ENCODE data around the gene PPFIBP1.

Gene PPFIBP1

GRCh38 chr12:27575090-27575761 is 51.2 kb downstream of the PPFIBP1 start:
- H3K4me2 ChIP-seq (ENCODE audit: low read length): no peak overlapping the region
- H3K4me1 ChIP-seq (ENCODE audit: low read length): peaks cover 37% of the 10 kb centered on the region
- H4K20me1 ChIP-seq (ENCODE audit: insufficient read depth, low read length): no peaks in the 10 kb centered on the region
- no peak overlapping the region for H3K4me3 ChIP-seq (ENCODE audit: low read length)
- H2AFZ ChIP-seq (ENCODE audit: low read depth, low read length): no peak overlapping the region
- H3K9me3 ChIP-seq (ENCODE audit: insufficient read depth, low read length): no peaks in the 10 kb centered on the region
- no peak overlapping the region for H3K9ac ChIP-seq (ENCODE audit: low read length)
- no peaks in the 10 kb centered on the region for H3K36me3 ChIP-seq (replicated peaks; ENCODE audit: low read depth, low read length)
- no peaks in the 10 kb centered on the region; the same call in 1 of the 2 replicates for H3K27me3 ChIP-seq (ENCODE audit: low read depth, low read length)
- no peaks in the 10 kb centered on the region for H3K79me2 ChIP-seq (ENCODE audit: low read length)
- TF ChIP-seq CTCF (IDR thresholded peaks at IDR 0.05; ENCODE audit: low read depth, low read length) (no peak), EZH2phosphoT487 (IDR thresholded peaks at IDR 0.05; ENCODE audit: low read depth) (no peak)
- H3K27ac ChIP-seq (ENCODE audit: low read length): no peak overlapping the region

DNA sequence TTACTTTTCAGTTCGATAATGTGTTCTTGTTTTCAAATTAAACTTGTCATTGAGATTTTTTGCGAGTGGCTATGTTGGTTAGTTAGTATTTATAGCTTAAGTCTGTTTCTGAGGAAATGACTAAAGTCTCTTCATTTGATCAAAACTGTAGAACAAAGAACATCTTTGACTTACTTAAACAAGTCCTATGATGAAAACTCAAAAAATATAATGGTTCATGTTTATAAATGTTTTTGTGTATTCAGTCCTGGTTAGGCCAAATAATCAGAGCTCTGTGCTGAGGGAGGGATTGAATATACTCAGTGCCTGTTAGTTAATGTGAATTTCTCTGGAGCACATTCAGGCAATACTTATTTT is 51.7 kb downstream of the PPFIBP1 start:
- Histone ChIP-seq H3K27ac (ENCODE audit: low read length) (no peak overlapping the region), H2AFZ (ENCODE audit: low read depth, low read length) (no peak overlapping the region), H3K9me3 (ENCODE audit: insufficient read depth, low read length) (no peaks in the 10 kb centered on the region), H3K4me2 (ENCODE audit: low read length) (no peak overlapping the region), H3K4me1 (ENCODE audit: low read length) (peaks cover 43% of the 10 kb centered on the region), H3K36me3 (replicated peaks; ENCODE audit: low read depth, low read length) (no peaks in the 10 kb centered on the region), H3K4me3 (ENCODE audit: low read length) (no peak overlapping the region), H4K20me1 (ENCODE audit: insufficient read depth, low read length) (no peaks in the 10 kb centered on the region), H3K27me3 (ENCODE audit: low read depth, low read length) (no peaks in the 10 kb centered on the region; the same call in 1 of the 2 replicates), H3K9ac (ENCODE audit: low read length) (no peak overlapping the region), H3K79me2 (ENCODE audit: low read length) (no peaks in the 10 kb centered on the region)
- TF ChIP-seq EZH2phosphoT487 (IDR thresholded peaks at IDR 0.05; ENCODE audit: low read depth) (no peak), CTCF (IDR thresholded peaks at IDR 0.05; ENCODE audit: low read depth, low read length) (no peak)

GRCh38 chr12:27576667-27577347 is 52.8 kb downstream of the PPFIBP1 start:
- H4K20me1 ChIP-seq (ENCODE audit: insufficient read depth, low read length): no peaks in the 10 kb centered on the region
- no peak overlapping the region for H3K9ac ChIP-seq (ENCODE audit: low read length)
- H3K9me3 ChIP-seq (ENCODE audit: insufficient read depth, low read length): no peaks in the 10 kb centered on the region
- no peak for TF ChIP-seq CTCF (IDR thresholded peaks at IDR 0.05; ENCODE audit: low read depth, low read length)
- TF ChIP-seq EZH2phosphoT487 (IDR thresholded peaks at IDR 0.05; ENCODE audit: low read depth): no peak
- no peak overlapping the region for H3K27ac ChIP-seq (ENCODE audit: low read length)
- no peaks in the 10 kb centered on the region for H3K79me2 ChIP-seq (ENCODE audit: low read length)
- H3K4me1 ChIP-seq (ENCODE audit: low read length): peaks cover 49% of the 10 kb centered on the region
- no peak overlapping the region for H3K4me3 ChIP-seq (ENCODE audit: low read length)
- H3K4me2 ChIP-seq (ENCODE audit: low read length): no peak overlapping the region; the same call in 1 of the 2 replicates
- H3K27me3 ChIP-seq (ENCODE audit: low read depth, low read length): no peaks in the 10 kb centered on the region; the same call in 1 of the 2 replicates
- no peaks in the 10 kb centered on the region for H3K36me3 ChIP-seq (replicated peaks; ENCODE audit: low read depth, low read length)
- no peak overlapping the region for H2AFZ ChIP-seq (ENCODE audit: low read depth, low read length)

GRCh38 chr12:27577688-27578087 is 53.7 kb downstream of the PPFIBP1 start:
- no peaks in the 10 kb centered on the region for H3K9me3 ChIP-seq (ENCODE audit: insufficient read depth, low read length)
- H3K27me3 ChIP-seq (ENCODE audit: low read depth, low read length): no peaks in the 10 kb centered on the region; the same call in 1 of the 2 replicates
- no peak overlapping the region for H3K4me3 ChIP-seq (ENCODE audit: low read length)
- TF ChIP-seq CTCF (IDR thresholded peaks at IDR 0.05; ENCODE audit: low read depth, low read length) (no peak), EZH2phosphoT487 (IDR thresholded peaks at IDR 0.05; ENCODE audit: low read depth) (no peak)
- H3K4me1 ChIP-seq (ENCODE audit: low read length): peaks cover 49% of the 10 kb centered on the region
- H3K36me3 ChIP-seq (replicated peaks; ENCODE audit: low read depth, low read length): no peaks in the 10 kb centered on the region
- H3K9ac ChIP-seq (ENCODE audit: low read length): no peak overlapping the region
- H2AFZ ChIP-seq (ENCODE audit: low read depth, low read length): no peak overlapping the region
- H4K20me1 ChIP-seq (ENCODE audit: insufficient read depth, low read length): no peaks in the 10 kb centered on the region
- no peak overlapping the region for H3K4me2 ChIP-seq (ENCODE audit: low read length)
- no peak overlapping the region for H3K27ac ChIP-seq (ENCODE audit: low read length)
- H3K79me2 ChIP-seq (ENCODE audit: low read length): no peaks in the 10 kb centered on the region

All from OCI-LY3 (cell line).